GM21381 (cell line): Measurements from ENCODE around the gene TAS2R41.
"Not testable (repeated sequence)": the region's sequence is repeated elsewhere in the genome, so short reads cannot be mapped to it uniquely, and the experiment has no call there.

ENCODE experiments used
- ATAC-seq: cut with Tn5 transposase; IDR thresholded peaks from one replicate; pipeline ENCODE4 v1.9.1; 2021; ENCODE audit warnings: mild to moderate bottlenecking, moderate library complexity; ENCODE audit not compliant: unreplicated experiment

The TAS2R41 gene

GRCh38 chr7:143455942-143456341, 21.7 kb upstream of the TAS2R41 start:
- ATAC-seq = no peak

GRCh38 chr7:143456992-143457793, 20.5 kb upstream of the TAS2R41 start:
- ATAC-seq = no peak

GRCh38 chr7:143458263-143458662, 19.4 kb upstream of the TAS2R41 start:
- no peak for ATAC-seq

- no peak for ATAC-seq
Observed at GRCh38 chr7:143458681-143459080, 19.0 kb upstream of the TAS2R41 start.

GRCh38 chr7:143459359-143459758, 18.3 kb upstream of the TAS2R41 start:
- no peak for ATAC-seq

- no peak for ATAC-seq
Observed at GRCh38 chr7:143460271-143460979, 17.2 kb upstream of the TAS2R41 start.

- no peak for ATAC-seq
Observed at GRCh38 chr7:143462045-143462444, 15.6 kb upstream of the TAS2R41 start.

- ATAC-seq = no peak
Observed at GRCh38 chr7:143463556-143463955, 14.1 kb upstream of the TAS2R41 start.

- no peak for ATAC-seq
Observed at GRCh38 chr7:143463957-143464356, 13.7 kb upstream of the TAS2R41 start.

- no peak for ATAC-seq
Observed at GRCh38 chr7:143467724-143468123, 9.9 kb upstream of the TAS2R41 start.

GRCh38 chr7:143472071-143472689, 5.5 kb upstream of the TAS2R41 start:
- ATAC-seq = not testable (repeated sequence)

- no peak for ATAC-seq
Observed at GRCh38 chr7:143479055-143479766, 1.5 kb downstream of the TAS2R41 start.

GRCh38 chr7:143480501-143480900, 2.8 kb downstream of the TAS2R41 start:
- no peak for ATAC-seq

- no peak for ATAC-seq
Observed at GRCh38 chr7:143484119-143484518, 6.4 kb downstream of the TAS2R41 start.

GRCh38 chr7:143485094-143485493, 7.4 kb downstream of the TAS2R41 start:
- ATAC-seq = no peak

- no peak for ATAC-seq
Observed at GRCh38 chr7:143485500-143485899, 7.8 kb downstream of the TAS2R41 start.

GRCh38 chr7:143486266-143486665, 8.6 kb downstream of the TAS2R41 start:
- ATAC-seq = not testable (repeated sequence)

GRCh38 chr7:143487061-143487460, 9.4 kb downstream of the TAS2R41 start:
- ATAC-seq = no peak

- no peak for ATAC-seq
Observed at GRCh38 chr7:143487566-143487965, 9.9 kb downstream of the TAS2R41 start.

GRCh38 chr7:143490717-143491306, 13.1 kb downstream of the TAS2R41 start:
- no peak for ATAC-seq

- ATAC-seq = no peak
Observed at GRCh38 chr7:143492043-143492471, 14.4 kb downstream of the TAS2R41 start.
